GM12872 (cell line): Measurements from ENCODE around the gene NFIX.

Experiments
- TF ChIP-seq, protein P1 (sequence below): IDR thresholded peaks from 3 replicates; pipeline ENCODE4 v1.5.1; 2011; ENCODE audit warnings: low read depth, mild to moderate bottlenecking, low read length, moderate library complexity; ENCODE audit not compliant: insufficient read depth

The NFIX gene

DNA sequence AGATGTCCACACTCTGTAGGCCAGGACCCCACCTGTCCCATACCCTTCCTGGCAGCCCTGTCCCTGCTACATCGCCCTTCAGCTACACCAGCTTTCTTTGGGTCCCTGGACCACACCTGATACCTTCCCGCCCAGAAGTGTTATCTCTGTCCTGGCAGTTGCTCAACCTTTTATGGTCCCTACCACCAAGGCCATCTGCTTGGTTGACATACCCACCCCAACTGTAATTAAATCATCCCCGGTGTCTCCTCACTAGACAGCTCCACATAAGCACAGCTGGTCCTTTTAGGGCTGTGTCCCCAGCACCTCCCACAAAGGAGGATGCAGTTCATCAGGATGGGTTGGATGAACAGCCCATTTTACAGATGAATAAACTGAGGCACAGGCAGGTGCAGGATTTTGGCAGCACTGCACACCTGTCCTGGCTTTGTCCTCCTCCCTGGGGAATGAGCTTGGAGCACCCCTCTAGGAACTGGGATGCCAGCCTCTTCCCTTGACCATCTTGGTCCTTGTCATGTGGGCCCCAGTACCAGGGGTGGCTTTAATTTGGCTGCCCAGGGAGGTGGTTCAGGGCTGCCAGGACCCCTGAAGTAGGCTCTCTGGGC is 135.7 kb downstream of the NFIX start:
- TF ChIP-seq, protein P1, sequence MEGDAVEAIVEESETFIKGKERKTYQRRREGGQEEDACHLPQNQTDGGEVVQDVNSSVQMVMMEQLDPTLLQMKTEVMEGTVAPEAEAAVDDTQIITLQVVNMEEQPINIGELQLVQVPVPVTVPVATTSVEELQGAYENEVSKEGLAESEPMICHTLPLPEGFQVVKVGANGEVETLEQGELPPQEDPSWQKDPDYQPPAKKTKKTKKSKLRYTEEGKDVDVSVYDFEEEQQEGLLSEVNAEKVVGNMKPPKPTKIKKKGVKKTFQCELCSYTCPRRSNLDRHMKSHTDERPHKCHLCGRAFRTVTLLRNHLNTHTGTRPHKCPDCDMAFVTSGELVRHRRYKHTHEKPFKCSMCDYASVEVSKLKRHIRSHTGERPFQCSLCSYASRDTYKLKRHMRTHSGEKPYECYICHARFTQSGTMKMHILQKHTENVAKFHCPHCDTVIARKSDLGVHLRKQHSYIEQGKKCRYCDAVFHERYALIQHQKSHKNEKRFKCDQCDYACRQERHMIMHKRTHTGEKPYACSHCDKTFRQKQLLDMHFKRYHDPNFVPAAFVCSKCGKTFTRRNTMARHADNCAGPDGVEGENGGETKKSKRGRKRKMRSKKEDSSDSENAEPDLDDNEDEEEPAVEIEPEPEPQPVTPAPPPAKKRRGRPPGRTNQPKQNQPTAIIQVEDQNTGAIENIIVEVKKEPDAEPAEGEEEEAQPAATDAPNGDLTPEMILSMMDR: no peak

GRCh38 chr19:13132471-13133180 is 137.4 kb downstream of the NFIX start:
- TF ChIP-seq, protein P1: no peak

- TF ChIP-seq, protein P1: no peak
Measured at GRCh38 chr19:13133241-13133870, 138.1 kb downstream of the NFIX start.

GRCh38 chr19:13134626-13135025 is 139.4 kb downstream of the NFIX start:
- TF ChIP-seq, protein P1: no peak

GRCh38 chr19:13135068-13136062 is 140.1 kb downstream of the NFIX start:
- TF ChIP-seq, protein P1: no peak

GRCh38 chr19:13137290-13137794 is 142.1 kb downstream of the NFIX start:
- TF ChIP-seq, protein P1: no peak
